22Rv1 (cell line): Measurements from ENCODE around the gene CALHM1.

Source experiments
- CTCF ChIP-seq: fragments of 450-650 bp; IDR thresholded peaks from 2 replicates; pipeline ENCODE4 v1.5.1; 2017; ENCODE audit warnings: mild to moderate bottlenecking
- ZFX ChIP-seq: fragments of 450-650 bp; IDR thresholded peaks from 2 replicates; pipeline ENCODE4 v1.6.1; 2017; ENCODE audit warnings: antibody characterized with exemption, borderline replicate concordance

GRCh38 chr10:103428989-103429643, 29.6 kb downstream of the CALHM1 start:
- no peak for TF ChIP-seq ZFX
- TF ChIP-seq CTCF, result no peak
